Measurements from ENCODE around the gene IGSF21.

- TF ChIP-seq POLR2A (IDR thresholded peaks at IDR 0.05; ENCODE audit: low read length) (no peak), GATA1 (IDR thresholded peaks at IDR 0.05; ENCODE audit: low read depth, low read length) (no peak)
These were observed 12.3 kb downstream of the IGSF21 start for GRCh38 chr1:18119771-18120377.
